Sigmoid colon (tissue), 3 donors: Measurements from ENCODE around the gene PLB1.

Experiments used
- CTCF ChIP-seq, 4 experiments: fragments of 450-650 bp in 3 of 4; fragments of 200-600 bp in 1 of 4; IDR thresholded peaks; one replicate each; pipeline ENCODE4 v1.5.1; 2016 to 2019; ENCODE audit warnings: antibody characterized with exemption in 4 of 4, mild to moderate bottlenecking in 3 of 4, moderate library complexity in 2 of 4
- POLR2A ChIP-seq, 2 donors: fragments of 450-650 bp; IDR thresholded peaks; one replicate each; pipeline ENCODE4 v1.6.1; 2016; ENCODE audit warnings: antibody characterized with exemption in 2 of 2, mild to moderate bottlenecking in 2 of 2, moderate library complexity in 2 of 2

DNA sequence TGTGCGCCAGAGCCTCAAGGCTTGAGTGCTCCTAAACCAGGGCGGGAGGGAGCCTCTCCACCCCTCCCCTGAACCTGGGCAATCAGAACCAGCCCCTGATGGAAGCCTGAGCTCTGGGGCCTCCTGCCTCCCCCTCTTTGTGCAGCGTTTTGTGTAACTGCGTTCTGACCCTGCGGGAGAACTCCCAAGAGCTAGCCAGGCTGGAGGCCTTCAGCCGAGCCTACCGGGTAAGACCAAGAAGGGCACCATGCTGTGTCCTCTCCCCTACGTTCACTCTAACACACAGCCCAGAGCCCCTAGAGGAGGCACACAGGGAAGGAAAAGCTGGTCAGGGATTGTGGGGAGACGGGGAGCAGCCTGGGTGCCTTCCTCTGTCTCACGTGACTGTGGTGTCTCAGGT lies 108.0 kb downstream of the PLB1 start:
- TF ChIP-seq CTCF (IDR thresholded peaks at IDR 0.05), result no peak
- TF ChIP-seq POLR2A (IDR thresholded peaks at IDR 0.05), result no peak
